ENCODE data around the gene SRP9.

- TF ChIP-seq, protein P1, sequence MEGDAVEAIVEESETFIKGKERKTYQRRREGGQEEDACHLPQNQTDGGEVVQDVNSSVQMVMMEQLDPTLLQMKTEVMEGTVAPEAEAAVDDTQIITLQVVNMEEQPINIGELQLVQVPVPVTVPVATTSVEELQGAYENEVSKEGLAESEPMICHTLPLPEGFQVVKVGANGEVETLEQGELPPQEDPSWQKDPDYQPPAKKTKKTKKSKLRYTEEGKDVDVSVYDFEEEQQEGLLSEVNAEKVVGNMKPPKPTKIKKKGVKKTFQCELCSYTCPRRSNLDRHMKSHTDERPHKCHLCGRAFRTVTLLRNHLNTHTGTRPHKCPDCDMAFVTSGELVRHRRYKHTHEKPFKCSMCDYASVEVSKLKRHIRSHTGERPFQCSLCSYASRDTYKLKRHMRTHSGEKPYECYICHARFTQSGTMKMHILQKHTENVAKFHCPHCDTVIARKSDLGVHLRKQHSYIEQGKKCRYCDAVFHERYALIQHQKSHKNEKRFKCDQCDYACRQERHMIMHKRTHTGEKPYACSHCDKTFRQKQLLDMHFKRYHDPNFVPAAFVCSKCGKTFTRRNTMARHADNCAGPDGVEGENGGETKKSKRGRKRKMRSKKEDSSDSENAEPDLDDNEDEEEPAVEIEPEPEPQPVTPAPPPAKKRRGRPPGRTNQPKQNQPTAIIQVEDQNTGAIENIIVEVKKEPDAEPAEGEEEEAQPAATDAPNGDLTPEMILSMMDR (IDR thresholded peaks at IDR 0.05) = no peak
- no peak for TF ChIP-seq POLR2A (IDR thresholded peaks at IDR 0.05)
Observed at GRCh38 chr1:225794954-225795353, 17.3 kb downstream of the SRP9 start.
